ENCODE results near the gene STX7.

The STX7 gene

GRCh38 chr6:132458887-132459604 is 53.9 kb downstream of the STX7 start (continued):
- TF ChIP-seq PBX3 (CRISPR knock-in tag; IDR thresholded peaks at IDR 0.05) (no peak), ZNF311 (tag by site-specific recombination; IDR thresholded peaks at IDR 0.05; ENCODE audit: borderline replicate concordance) (no peak), ZNF24 (tag by site-specific recombination; IDR thresholded peaks at IDR 0.05) (no peak), ZBTB8A (tag by site-specific recombination; IDR thresholded peaks at IDR 0.05) (no peak), ZXDB (tag by site-specific recombination; IDR thresholded peaks at IDR 0.05) (no peak), ZNF76 (tag by site-specific recombination; IDR thresholded peaks at IDR 0.05; ENCODE audit: borderline replicate concordance, low read depth) (no peak), ZNF280D (tag by site-specific recombination; IDR thresholded peaks at IDR 0.05) (no peak), KLF1 (tag by site-specific recombination; IDR thresholded peaks at IDR 0.05) (no peak), ZNF292 (tag by site-specific recombination; IDR thresholded peaks at IDR 0.05; ENCODE audit: borderline replicate concordance, low read depth) (no peak), ZNF423 (tag by site-specific recombination; IDR thresholded peaks at IDR 0.05) (no peak), GLI4 (tag by site-specific recombination; IDR thresholded peaks at IDR 0.05) (no peak)

- TF ChIP-seq REST (tag by site-specific recombination; IDR thresholded peaks at IDR 0.05) (0 out of 2 replicates have a peak, but pooled peaks have one; percentile 31), ZNF324 (tag by site-specific recombination; IDR thresholded peaks at IDR 0.05) (no peak), ZBTB17 (tag by site-specific recombination; IDR thresholded peaks at IDR 0.05) (no peak)
- ChIA-PET CTCF (interaction anchor here (2.0 to 4.6 kb wide), 2 partner anchors 156 to 177 kb away, joined by 13 to 22 read pairs; no protein-coding TSS in a partner anchor), POLR2A (no interaction called here)
- Histone ChIP-seq H3K4me3 (ENCODE audit: low read depth, low read length) (no peak overlapping the region), H3K36me3 (ENCODE audit: control insufficient read depth in 2 of 2, insufficient read depth in 1 of 2, low read length in 2 of 2) (peaks cover 5 to 61% of the 10 kb centered on the region in 2 experiments), H3K4me1 (ENCODE audit: control insufficient read depth, insufficient read depth, low read length) (no peaks in the 10 kb centered on the region), H3K9me3 (ENCODE audit: control insufficient read depth, insufficient read depth, low read depth, low read length) (no peaks in the 10 kb centered on the region), H3K27ac (ENCODE audit: extremely low read depth, low read depth, low read length) (no peak overlapping the region)
Observed at GRCh38 chr6:132456700-132457143, 56.2 kb downstream of the STX7 start.

- H3K9me3 ChIP-seq (ENCODE audit: control insufficient read depth, insufficient read depth, low read depth, low read length) = no peaks in the 10 kb centered on the region
- POLR2A ChIA-PET = no interaction called here
- no peaks in the 10 kb centered on the region for H3K4me1 ChIP-seq (ENCODE audit: control insufficient read depth, insufficient read depth, low read length)
- H3K4me3 ChIP-seq (ENCODE audit: low read depth, low read length) = no peak overlapping the region
- peaks cover 0 to 7% of the 10 kb centered on the region in 2 experiments; a peak in 2 of 3 replicates for H3K36me3 ChIP-seq (ENCODE audit: control insufficient read depth in 2 of 2, insufficient read depth in 1 of 2, low read length in 2 of 2)
- CTCF ChIA-PET = interaction anchor here (2.2 to 2.4 kb wide), 2 partner anchors 168 kb away, joined by 10 to 11 read pairs; no protein-coding TSS in a partner anchor
- H3K27ac ChIP-seq (ENCODE audit: extremely low read depth, low read depth, low read length) = no peak overlapping the region
- TF ChIP-seq ZNF621 (tag by site-specific recombination; IDR thresholded peaks at IDR 0.05) (no peak), ZNF223 (tag by site-specific recombination; IDR thresholded peaks at IDR 0.05) (no peak), ZNF324 (tag by site-specific recombination; IDR thresholded peaks at IDR 0.05) (no peak), ZNF580 (tag by site-specific recombination; IDR thresholded peaks at IDR 0.05) (no peak), TSHZ1 (tag by site-specific recombination; IDR thresholded peaks at IDR 0.05; ENCODE audit: borderline replicate concordance) (no peak), ZSCAN16 (tag by site-specific recombination; IDR thresholded peaks at IDR 0.05) (no peak), BCL11B (tag by site-specific recombination; IDR thresholded peaks at IDR 0.05; ENCODE audit: low read depth) (no peak), BCL11A (tag by site-specific recombination; IDR thresholded peaks at IDR 0.05; ENCODE audit: low read depth) (no peak)
Observed at GRCh38 chr6:132446855-132447241, 66.1 kb downstream of the STX7 start.
